ENCODE data around the gene ANKLE2. TPM values are rescaled to one million over a fixed set of nuclear protein-coding genes. Genes with fewer than 3 reads are reported as not detected.

ANKLE2 gene
- total and polyA plus RNA-seq, 3 donors from 2014 or later, result 103 to 204 (median 120) TPM

DNA sequence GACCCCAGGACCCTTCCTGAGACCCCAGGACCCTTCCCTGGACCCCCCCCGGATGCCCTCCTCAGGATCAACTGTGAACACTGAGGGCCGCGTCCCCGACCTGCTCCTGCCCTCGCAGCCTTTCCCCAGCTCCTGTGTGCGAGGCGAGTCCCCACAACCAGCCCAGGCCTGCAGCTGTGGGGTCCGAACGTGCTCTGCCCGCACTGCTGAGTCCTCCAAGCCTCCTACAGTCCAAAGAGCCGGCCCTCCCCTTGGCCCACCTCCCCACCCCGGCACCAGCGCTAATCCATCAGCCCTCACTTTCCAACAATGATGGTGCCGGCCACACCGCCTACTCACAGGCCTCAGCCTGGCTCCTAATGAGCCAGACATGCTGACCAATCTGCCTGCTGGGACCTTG, 26.2 kb upstream of the ANKLE2 start:
- Histone ChIP-seq H3K27ac (no peak overlapping the region), H3K36me3 (ENCODE audit: low read depth, missing control alignments) (no peaks in the 10 kb centered on the region), H3K27me3 (no peaks in the 10 kb centered on the region), H3K9me3 (no peaks in the 10 kb centered on the region), H3K4me3 (no peak overlapping the region), H3K4me1 (no peaks in the 10 kb centered on the region)
- TF ChIP-seq POLR2A (IDR thresholded peaks at IDR 0.05), result no peak
- WGBS, 2 donors, result 90 to 96% methylated on average over 14 to 15 of the region's 15 CpGs
- intact Hi-C loops (cut with DNase I; ENCODE audit: low total_unique reads), result no loop called here
- DNase-seq, result no peak

DNA sequence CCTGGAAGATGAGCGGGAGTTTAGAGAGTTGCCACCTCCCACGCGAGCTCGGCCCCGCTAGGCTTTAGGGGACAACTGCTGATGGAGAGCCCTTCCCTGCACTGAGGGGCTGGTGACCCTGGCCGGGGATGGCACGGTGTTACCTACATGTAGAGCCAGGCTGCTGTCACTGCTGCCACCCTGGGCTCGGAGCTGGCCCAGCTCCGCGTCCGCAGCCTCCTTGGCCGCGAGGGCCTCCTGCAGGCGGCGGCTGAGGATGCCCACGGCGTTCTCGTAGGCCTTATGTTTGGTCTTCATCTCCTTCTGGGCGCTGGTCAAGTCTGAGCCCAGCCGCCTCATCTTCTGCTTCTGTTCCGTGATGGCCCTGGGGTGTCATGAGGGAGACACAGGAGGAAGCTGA, 24.6 kb upstream of the ANKLE2 start:
- H3K27me3 ChIP-seq, result no peaks in the 10 kb centered on the region
- H3K4me3 ChIP-seq, result no peak overlapping the region
- WGBS, 2 donors, result 89 to 92% methylated on average over 10 to 21 of the region's 21 CpGs
- DNase-seq, result no peak
- H3K36me3 ChIP-seq (ENCODE audit: low read depth, missing control alignments), result no peaks in the 10 kb centered on the region
- no peak for TF ChIP-seq POLR2A (IDR thresholded peaks at IDR 0.05)
- TF ChIP-seq, protein P1, sequence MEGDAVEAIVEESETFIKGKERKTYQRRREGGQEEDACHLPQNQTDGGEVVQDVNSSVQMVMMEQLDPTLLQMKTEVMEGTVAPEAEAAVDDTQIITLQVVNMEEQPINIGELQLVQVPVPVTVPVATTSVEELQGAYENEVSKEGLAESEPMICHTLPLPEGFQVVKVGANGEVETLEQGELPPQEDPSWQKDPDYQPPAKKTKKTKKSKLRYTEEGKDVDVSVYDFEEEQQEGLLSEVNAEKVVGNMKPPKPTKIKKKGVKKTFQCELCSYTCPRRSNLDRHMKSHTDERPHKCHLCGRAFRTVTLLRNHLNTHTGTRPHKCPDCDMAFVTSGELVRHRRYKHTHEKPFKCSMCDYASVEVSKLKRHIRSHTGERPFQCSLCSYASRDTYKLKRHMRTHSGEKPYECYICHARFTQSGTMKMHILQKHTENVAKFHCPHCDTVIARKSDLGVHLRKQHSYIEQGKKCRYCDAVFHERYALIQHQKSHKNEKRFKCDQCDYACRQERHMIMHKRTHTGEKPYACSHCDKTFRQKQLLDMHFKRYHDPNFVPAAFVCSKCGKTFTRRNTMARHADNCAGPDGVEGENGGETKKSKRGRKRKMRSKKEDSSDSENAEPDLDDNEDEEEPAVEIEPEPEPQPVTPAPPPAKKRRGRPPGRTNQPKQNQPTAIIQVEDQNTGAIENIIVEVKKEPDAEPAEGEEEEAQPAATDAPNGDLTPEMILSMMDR (IDR thresholded peaks at IDR 0.05), result no peak
- no peaks in the 10 kb centered on the region for H3K4me1 ChIP-seq
- intact Hi-C loops (cut with DNase I; ENCODE audit: low total_unique reads), result no loop called here
- H3K9me3 ChIP-seq, result no peaks in the 10 kb centered on the region
- H3K27ac ChIP-seq, result no peak overlapping the region

DNA sequence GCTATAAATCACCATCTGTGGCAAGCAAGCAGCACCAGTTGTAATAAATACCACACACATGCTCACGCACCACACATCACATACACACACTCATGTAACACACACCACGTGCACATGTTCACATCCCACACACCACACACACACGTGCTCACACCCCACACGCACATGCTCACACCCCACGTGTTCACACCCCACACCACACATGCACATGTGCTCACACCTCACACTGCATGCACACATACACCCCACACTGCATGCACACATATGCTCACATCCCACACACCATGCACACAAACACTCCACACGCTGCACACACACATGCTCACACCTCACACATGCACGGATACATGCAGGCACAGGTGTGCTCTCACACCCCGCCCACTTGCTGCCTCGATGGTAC, 22.9 kb upstream of the ANKLE2 start:
- 84 to 88% methylated on average over 9 of the region's 9 CpGs for WGBS, 2 donors
- H3K4me1 ChIP-seq, result no peaks in the 10 kb centered on the region
- no peak overlapping the region for H3K27ac ChIP-seq
- no peak overlapping the region for H3K4me3 ChIP-seq
- DNase-seq, result no peak
- H3K9me3 ChIP-seq, result no peaks in the 10 kb centered on the region
- TF ChIP-seq POLR2A (IDR thresholded peaks at IDR 0.05), result no peak
- TF ChIP-seq, protein P1 (IDR thresholded peaks at IDR 0.05), result no peak
- intact Hi-C loops (cut with DNase I; ENCODE audit: low total_unique reads), result no loop called here
- H3K36me3 ChIP-seq (ENCODE audit: low read depth, missing control alignments), result no peaks in the 10 kb centered on the region
- no peaks in the 10 kb centered on the region for H3K27me3 ChIP-seq

DNA sequence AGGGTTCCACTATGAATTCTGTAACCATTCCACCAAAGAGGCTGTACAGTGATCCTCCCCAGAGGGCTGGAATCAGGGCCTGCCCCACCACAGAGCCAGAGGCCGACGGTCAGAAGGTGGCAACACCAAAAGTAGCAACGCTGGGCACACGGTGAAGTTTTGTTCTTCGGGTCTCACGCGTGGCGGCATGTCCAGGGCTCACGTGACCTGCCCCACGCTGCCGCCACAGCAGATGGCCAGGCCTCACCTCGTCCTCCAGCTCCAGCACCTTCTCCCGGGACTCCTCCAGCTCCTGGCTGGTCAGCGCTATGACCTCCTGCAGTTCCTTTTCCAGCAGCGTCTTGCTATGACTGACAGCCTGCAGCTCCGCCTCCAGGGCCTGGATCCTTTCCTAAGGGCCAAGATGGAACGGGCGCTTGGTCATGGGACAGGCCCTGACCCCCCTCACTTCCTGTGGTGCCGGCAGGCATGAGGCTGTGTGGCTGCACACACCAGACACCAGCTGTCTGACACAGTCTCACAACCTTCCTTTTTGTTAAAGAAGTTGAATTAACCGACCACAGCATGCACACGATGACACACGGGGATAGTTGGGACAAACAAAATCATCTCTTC, 22.4 kb upstream of the ANKLE2 start:
- Histone ChIP-seq H3K9me3 (no peaks in the 10 kb centered on the region), H3K4me3 (no peak overlapping the region), H3K27me3 (no peaks in the 10 kb centered on the region), H3K27ac (no peak overlapping the region), H3K36me3 (ENCODE audit: low read depth, missing control alignments) (no peaks in the 10 kb centered on the region), H3K4me1 (no peaks in the 10 kb centered on the region)
- DNase-seq, result peak; percentile 36
- intact Hi-C loops (cut with DNase I; ENCODE audit: low total_unique reads), result no loop called here
- no peak for TF ChIP-seq POLR2A (IDR thresholded peaks at IDR 0.05)
- TF ChIP-seq, protein P1 (IDR thresholded peaks at IDR 0.05), result no peak
- WGBS, 2 donors, result 84% methylated on average over 20 to 22 of the region's 22 CpGs

DNA sequence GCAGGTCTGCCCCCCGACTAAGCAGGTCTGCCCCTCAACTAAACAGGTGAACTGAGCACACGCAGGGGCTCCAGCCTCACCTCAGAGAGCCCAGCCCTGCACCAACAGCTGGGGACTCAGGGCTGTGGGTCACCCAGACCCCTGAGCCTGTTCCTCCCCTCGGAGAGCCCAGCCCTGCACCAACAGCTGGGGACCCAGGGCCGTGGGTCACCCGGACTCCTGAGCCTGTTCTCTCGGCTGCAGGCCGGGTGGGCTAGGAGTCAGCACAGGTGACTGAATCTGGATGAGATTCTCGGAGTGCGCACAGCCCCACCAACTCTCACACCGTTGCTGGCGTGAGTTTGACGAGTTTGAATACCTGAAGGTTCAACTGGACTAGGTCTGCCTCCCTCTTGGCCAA, 20.3 kb upstream of the ANKLE2 start:
- Histone ChIP-seq H3K27me3 (no peaks in the 10 kb centered on the region), H3K4me3 (no peak overlapping the region), H3K27ac (no peak overlapping the region), H3K9me3 (no peaks in the 10 kb centered on the region), H3K4me1 (peaks cover 7% of the 10 kb centered on the region), H3K36me3 (ENCODE audit: low read depth, missing control alignments) (no peaks in the 10 kb centered on the region)
- TF ChIP-seq, protein P1 (IDR thresholded peaks at IDR 0.05), result no peak
- TF ChIP-seq POLR2A (IDR thresholded peaks at IDR 0.05), result no peak
- intact Hi-C loops (cut with DNase I; ENCODE audit: low total_unique reads), result no loop called here
- WGBS, 2 donors, result 91 to 93% methylated on average over 5 to 12 of the region's 12 CpGs
- DNase-seq, result no peak

All from testis (tissue), 3 donors.